ENCODE data around the gene ZFR.
"Not testable (repeated sequence)": the region's sequence is repeated elsewhere in the genome, so short reads cannot be mapped to it uniquely, and the experiment has no call there.

Gene ZFR

DNA sequence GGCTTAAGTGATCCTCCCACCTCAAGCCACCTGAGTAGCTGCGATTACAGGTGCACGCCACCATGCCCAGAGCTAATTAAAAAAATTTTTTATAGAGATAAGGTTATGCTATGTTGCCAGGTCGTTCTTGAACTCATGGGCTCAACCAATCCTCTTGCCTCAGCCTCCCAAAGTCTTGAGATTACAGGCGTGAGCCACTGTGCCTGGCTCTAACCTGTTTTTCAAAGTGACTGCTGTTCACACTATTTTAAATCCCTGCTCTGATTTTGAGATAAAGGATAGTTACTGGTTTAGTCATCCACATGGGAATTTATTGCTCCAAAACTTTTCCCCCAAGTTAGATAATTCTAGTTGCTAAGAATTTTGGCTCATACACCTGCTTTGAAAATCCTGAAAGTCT lies 83.6 kb downstream of the ZFR start:
- peak; percentile 14 for DNase-seq (ENCODE audit: low read depth, low spot score)

DNA sequence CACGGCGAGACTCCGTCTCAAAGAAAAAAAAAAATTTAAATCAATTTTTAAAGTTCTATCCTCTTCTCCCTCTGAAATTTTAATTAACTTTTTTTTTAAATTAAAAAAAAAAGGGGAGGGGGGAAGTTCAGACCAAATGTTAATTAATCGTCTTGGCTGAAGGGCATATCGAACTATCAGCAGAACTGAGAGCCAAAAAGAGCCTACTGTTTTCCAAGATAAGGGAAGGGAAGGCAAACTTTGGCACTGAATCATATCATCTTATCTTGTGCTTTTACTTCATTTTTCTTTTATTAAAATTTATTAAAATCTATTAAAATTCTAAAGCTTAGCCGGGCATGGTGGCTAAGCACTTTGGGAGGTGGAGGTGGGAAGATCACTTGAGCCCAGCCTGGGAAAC lies 85.9 kb downstream of the ZFR start:
- no peak for DNase-seq (ENCODE audit: low read depth, low spot score)

DNA sequence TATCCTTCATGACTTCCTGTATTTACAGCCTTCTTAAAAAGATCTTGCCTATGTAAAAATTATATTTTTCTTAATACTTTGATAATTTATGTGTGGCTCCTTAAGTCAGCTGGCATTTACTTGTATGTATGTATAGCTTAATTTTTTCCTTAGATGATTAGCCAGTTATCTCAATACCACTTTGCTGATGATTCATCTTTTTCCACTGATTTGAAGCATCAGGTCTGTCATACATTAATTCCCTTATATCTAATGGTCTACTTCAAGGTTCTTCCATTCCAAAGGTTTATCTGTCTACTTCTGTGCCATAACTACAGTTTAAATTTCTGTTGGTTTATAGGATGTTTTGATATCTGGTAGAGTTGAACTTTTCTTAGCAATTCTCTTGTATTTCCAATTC lies 86.9 kb downstream of the ZFR start:
- no peak for DNase-seq (ENCODE audit: low read depth, low spot score)

DNA sequence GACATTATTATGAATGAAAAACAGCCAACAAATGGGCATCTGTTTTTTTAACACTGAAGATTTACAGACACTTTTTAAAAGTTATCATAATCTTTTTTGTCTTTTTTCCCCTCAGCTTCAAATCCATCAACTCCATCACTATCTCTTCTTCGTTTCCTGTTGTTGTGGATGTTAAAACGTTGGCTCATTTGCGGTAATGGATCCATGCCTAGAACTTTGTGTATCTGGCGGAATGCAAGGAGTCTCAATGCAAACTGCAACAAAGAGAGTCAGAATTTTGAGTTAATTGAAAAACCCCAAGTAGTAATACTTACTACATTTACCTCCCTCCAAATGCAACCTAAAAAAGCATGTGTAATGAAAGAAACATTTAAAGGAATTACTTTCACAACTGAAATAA lies 88.9 kb downstream of the ZFR start:
- no peak for DNase-seq (ENCODE audit: low read depth, low spot score)

DNA sequence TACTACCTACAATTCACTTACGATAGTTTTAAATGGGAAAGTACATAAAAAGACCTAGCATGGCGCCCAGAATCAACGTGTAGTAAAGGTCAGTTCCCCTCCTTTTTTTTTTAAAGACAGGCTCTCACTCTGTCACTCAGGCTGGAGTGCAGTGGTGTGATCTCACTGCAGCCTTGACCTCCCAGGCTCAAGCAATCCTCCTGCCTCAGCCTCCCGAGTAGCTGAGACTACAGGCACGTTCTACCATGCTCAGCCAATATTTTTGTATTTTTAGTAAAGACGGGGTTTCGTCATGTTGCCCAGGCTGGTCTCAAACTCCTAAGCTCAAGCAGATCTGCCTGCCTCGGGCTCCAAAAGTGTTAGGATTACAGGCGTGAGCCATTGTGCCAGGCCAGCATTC lies 91.1 kb downstream of the ZFR start:
- no peak for DNase-seq (ENCODE audit: low read depth, low spot score)

DNA sequence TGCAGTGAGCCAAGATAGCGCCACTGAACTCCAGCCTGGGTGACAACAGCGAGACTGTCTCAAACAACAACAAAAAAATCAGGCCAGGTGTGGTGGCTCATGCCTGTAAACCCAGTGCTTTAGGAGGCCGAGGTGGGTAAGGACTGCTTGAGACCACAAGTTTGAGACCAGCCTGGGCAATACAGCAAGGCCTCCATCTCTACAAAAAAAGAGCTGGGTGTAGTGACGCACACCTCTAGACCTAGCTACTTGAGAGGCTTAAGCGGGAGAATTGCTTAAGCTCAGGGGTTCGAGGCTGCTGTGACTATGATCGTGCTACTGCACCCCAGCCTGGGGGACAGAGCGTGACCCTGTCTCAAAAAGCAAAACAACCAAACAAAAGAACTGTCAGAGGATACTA lies 91.9 kb downstream of the ZFR start:
- no peak for DNase-seq (ENCODE audit: low read depth, low spot score)

DNA sequence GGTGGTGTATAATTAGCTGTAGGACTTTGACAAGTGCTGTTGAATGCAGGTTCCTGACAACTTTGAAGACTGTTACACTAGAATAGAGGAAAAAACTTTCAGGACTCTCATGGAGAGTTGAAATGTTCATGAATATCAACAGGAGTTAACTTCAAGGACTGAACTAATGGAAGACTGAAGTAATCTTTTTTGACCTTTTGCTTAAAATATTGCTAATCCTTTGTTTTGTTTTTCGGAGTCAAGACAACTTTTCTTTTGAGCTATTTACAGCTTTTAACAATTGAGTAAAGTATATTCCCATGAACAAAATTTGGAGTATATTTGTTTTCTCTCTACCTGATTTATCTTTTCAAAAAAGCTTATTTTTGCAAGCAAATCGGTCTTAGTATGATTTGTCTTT lies 97.7 kb downstream of the ZFR start:
- no peak for DNase-seq (ENCODE audit: low read depth, low spot score)

DNA sequence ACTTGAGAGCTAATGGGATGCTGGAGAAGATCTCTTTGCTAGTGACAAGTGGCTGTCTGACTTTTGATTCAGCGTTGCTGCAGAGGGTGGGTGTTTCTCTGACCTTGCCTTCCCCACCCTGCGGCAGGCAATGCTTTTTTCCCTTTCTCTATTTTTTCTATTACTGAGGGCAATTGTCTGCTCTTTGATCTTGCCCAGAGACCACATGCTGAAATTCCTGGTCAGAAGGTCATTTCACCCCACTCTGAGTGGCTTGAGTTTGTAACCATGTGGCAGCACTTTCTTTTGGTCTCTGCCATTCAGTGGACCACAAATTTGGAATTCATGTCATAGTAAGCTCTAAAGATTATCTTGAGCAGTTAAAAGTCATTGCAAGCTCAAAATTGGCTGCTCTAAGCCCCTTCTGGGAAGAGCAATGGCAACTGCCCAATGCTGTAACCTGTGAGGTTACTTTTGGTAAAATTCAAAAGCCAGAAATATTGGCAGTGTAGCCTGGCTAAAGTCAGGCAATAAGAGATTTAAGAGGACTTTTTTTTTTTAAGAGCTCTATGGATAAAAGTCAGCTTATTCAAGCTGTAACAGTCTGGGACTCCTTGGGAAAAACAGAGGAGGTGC lies 101.4 kb downstream of the ZFR start:
- DNase-seq (ENCODE audit: low read depth, low spot score) = no peak

DNA sequence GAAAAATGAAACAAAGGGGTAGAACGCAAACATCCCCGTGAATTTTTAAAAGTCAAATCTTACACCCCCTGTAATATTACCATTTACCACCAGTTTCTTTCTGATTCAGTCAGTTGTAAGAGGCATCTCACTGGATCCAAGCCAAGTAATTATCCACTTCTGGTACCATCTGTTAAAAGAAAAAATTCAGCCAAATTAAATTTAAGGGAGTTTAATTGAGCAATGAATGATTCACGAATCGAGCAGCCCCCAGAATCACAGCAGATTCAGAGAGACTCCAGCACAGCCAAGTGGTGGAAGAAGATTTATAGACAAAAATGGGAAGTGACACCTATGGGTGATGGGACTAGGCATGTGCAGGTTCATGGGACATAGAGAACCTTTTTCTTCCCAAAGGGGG lies 101.9 kb downstream of the ZFR start:
- no peak for DNase-seq (ENCODE audit: low read depth, low spot score)

DNA sequence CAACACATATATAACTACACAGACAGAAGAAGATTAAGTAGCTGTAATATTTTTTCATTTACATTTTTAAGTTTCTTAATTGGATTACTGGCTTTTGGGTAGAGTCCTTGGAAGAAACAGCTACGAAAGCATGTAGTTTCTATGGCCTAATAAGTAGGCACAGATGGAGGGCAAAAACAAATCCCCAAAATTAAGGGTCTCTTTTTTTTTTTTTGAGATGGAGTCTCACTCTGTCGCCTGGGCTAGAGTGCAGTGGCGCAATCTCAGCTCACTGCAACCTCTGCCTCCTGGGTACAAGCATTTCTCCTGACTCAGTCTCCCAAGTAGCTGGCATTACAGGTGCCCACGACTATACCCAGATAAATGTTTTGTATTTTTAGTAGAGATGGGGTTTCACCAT lies 104.7 kb downstream of the ZFR start:
- no peak for DNase-seq (ENCODE audit: low read depth, low spot score)

DNA sequence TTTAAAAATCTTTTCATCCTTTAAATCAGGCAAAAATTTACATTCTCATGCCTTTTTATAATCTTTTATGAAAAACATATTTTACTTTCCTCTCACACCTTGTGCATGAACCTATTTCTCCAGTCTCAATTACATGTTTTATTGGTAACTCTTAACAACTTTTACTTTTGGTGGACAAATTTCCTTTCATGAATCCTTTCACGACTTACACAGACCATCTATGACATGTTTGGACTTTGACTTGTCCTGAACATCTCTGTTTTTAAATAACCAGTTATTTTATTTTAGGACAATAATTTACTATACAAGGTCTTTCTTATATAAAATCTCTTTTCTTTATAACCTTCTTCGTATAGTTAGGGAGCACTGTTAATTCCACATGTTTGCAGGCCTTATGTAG lies 105.3 kb downstream of the ZFR start:
- no peak for DNase-seq (ENCODE audit: low read depth, low spot score)

DNA sequence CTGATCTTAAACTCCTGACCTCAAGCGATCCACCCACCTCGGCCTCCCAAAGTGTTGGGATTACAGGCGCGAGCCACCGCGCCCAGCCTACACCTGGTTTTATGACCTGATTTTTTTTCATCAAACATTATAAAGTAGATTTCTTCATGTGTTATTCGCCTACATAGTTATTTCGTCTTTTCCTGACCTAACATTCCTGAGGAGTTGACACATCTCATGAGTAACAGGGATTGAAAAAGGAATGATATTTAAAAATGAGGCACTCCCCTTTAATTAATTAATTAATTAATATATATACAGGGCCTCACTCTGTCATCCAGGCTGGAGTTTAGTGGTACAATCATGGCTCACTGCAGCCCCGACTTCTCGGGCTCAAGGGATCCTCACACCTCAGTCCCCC lies 111.6 kb downstream of the ZFR start:
- no peak for DNase-seq (ENCODE audit: low read depth, low spot score)

DNA sequence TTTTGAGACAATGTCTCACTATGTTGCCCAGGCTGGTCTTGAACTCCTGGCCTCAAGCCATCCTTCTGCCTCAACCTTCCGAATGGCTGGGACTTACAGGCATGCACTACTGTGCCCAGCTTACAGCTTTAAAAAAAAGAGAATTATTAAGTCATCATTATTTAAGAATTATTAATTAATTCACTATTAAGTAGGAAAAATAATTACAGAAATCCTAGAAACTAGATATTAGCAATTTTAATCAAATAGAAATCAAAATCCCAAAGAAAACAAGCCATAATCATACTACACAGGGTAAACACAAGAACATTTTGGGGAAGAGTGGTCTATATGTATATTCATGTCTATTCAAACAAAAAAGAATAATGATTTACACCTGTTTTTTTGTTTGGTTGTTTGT lies 112.2 kb downstream of the ZFR start:
- DNase-seq (ENCODE audit: low read depth, low spot score) = no peak

DNA sequence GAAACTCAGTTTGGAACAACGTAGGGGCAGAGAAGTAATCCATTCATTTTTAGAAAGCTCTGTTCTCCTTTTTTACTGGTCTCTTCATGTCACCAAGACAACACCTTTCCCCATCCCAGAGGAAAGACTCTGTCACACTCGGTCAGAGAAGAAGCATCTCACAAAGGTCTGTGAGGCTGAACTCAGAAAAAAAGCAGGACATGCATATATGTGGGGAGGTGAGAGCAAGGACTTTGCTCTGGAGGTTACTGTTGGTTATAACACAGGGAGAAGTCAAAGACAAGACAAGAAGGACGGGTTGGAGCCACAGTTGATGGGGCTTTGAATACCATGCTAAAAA lies 112.6 kb downstream of the ZFR start:
- DNase-seq (ENCODE audit: low read depth, low spot score) = no peak

DNA sequence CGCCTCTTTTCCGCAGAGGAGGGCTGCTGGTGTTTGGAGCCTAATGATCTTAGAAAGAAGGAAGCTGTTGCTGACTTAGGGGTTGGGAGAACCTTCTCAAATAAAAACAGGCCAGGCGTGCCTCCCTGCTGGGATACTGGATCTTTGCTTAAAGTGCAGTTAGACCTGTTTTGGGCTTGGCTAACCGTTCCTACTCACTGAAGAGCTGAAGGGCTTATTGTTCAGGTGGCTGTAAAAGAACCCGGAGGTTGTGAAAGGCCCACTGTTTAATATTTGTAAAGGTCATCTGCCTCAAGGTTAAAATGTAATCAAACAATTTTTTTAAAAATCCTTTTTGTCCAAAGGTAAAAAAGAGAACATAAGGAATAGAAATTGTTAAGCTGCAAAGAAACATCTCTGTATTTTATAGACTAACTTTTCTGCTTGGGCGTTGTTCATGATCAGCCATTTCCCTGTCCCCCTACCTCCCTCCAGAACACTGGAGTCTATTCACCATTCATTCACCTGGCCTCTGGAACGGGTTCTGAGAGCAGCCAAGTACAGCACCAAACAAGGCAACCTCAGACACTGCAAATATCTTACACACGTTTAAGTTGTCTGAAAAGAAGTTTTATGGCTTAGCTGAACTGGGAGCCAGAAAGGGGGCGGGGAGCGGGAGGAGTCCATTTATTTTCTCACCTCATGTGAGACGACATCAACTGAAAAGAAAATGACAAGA lies 113.2 kb downstream of the ZFR start:
- DNase-seq (ENCODE audit: low read depth, low spot score) = peak; percentile 43

DNA sequence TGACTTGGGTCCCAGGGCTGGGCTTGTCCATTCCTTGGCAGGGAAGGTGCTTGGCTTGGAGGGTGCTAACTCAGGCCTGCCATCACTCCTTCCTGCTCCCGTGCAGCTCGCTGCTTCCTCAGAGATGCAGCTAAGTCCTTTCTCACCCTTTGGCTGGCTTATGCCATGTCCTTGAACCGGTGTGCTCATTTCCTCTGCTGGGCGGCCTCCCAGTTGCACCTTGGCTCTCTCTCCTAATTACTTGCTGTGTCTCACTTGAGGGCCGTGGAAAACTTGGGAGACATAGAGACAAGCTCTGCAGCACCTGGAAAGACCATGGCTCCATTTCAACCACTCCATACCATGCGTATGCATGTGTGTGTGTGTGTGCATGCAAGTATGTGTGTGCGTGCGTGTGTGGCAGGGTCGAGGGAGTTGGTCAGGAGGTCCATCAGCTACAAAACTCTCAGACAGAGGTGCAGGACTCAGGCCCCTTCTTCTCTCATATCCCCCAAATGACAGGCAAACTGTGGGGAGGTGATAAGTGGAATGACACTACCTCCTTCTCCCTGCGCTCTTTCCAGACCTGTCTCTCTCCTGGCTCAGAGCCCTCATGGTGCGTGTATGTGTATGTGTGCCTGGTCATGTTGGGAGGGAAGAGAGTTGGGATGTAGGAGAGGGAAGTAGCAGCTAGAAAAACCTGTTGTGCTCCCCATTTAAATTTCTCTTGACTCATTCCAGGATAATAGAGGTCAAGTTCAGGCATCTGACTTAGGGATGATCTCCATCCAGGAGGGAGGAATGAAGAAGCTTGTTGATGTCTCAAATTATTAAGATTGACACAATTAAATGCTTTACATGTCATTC lies 114.2 kb downstream of the ZFR start:
- DNase-seq (ENCODE audit: low read depth, low spot score) = no peak

DNA sequence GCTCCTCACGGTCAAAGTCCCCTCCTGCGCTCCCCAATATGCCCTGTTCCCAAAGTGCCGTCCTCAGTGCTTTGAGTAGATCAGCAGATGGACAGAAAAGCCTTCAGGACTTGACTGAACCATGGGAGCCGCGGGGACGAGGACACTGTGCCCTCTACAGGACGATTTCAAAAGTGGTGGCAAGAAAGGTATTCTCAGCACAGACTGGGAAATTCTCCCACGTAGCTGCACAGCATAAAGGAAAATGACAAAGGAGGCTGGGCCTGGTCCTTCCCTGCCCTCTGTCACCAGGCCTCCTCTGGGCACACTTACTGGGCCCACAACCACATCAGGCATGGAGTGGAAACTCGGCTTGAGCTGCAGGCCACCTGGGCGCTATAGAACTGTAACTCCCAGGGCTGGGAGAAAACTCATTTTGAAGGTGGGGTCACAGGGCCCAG lies 115.1 kb downstream of the ZFR start:
- DNase-seq (ENCODE audit: low read depth, low spot score) = peak; percentile 75

DNA sequence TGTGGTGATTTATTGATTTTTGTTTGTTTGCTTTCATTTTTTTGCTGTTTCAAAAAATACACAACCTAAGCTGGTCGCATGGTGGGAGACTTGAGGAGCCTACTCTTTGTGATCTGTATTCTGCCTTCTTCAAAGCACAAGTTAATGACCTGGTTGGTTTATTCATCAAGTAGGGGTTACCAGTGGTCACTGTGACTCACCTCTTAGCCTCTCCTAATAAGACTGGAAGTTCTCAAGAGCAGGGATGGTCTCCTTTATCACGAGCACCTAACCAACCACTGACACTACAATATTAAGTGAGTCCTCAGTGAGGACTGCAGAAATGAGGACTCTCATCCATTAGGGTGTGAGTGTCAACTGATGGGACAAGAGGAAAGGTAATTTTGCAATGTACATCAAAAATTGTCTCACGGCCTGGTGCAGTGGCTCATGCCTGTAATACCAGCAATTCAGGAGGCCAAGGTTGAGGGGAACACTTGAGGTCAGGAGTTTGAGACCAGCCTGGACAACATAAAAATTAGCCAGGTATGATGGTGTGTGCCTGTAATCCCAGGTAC lies 118.2 kb downstream of the ZFR start:
- DNase-seq (ENCODE audit: low read depth, low spot score) = no peak

DNA sequence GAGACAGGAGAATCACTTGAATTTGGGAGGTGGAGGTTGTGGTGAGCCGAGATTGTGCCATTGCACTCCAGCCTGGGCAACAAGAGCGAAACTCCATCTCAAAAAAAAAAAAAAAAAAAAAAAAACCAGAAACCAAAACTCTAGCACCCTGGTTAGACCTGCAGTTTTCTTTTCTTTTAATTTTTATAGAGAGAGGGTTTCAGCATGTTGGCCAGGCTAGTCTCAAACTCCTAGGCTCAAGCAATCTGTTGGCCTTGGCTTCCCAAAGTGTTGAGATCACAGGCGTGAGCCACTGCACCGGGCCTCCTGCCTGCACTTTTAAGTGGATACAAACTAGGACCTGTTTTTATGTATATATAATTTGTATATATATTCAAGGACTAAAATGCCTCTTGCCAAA lies 118.9 kb downstream of the ZFR start:
- no peak for DNase-seq (ENCODE audit: low read depth, low spot score)

DNA sequence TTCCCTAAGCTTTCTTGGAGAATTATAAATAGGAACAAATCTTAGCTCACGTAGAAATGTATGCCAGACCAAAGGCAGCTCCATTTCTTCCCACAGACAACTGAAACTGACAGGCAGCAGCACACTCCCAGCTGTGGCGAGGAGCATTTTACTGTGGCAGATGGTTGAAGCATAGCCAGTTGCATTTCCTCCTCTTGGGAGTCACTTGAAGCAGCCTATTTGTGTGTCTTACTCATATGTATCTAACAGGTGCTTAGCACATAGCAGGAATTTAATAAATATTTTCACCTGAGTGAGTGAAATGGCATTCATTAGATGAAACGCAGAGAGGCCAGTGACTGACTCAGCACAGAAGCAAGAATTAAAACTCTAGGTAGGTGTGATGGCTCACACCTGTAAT lies 119.5 kb downstream of the ZFR start:
- no peak for DNase-seq (ENCODE audit: low read depth, low spot score)

DNA sequence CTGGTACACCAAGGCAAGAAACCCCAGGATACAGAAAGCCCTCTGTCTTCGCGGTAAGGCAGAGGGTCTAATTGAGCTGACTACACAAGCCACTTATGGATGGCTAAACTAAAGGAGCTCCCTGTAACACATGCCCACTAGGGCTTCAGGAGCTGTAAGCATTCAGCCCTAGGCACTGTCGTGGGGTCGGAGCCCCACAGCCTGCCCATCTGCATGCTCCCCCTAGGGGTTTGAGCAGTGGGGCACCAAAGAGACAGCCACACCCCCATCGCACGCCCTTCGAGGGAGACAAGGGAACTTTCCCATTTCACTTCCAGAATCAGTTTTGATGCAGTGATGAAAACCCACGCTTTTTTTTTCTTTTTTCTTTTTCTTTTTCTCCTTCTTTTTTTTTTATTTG lies 120.8 kb downstream of the ZFR start:
- DNase-seq (ENCODE audit: low read depth, low spot score) = peak; percentile 9

DNA sequence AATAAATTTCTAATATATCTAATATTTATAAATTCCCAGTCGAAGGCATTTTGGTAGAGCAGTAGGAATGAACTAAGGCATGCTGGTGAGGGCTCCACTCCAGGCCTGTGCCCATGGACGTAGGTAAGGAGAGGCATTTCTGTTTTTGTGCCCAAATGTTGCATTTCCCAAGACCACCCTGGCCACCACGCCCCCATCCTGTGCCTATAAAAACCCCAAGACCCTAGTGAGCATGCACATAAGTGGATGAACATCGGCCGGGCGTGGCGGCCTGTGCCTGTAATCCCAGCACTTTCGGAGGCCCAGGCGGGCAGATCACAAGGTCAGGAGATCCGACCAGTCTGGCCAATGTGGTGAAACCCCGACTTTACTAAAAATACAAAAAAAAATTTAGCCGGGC lies 121.7 kb downstream of the ZFR start:
- no peak for DNase-seq (ENCODE audit: low read depth, low spot score)

DNA sequence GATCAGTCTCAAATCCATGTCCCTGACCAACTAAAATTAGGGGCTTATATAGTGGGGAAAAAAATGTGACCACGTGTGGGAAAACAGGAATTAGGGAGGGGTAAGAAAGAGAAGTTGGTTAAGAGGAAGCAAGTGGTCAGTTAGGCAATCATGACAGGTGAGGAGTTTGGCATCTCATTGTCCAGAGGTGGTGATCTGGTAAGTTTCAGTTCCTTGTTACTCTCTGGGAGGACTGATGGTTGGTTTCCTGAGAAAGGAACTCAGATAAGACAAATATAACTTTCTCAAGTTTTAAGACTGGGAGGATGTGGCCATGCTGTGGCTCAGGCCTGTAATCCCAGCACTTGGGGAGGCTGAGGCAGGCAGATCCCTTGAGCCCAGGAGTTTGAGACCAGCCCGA lies 122.8 kb downstream of the ZFR start:
- not testable (repeated sequence) for DNase-seq (ENCODE audit: low read depth, low spot score)

All from ELF-1 (cell line).